ENCODE measurements around the gene NAPA.
A peak's percentile ranks its signal among the peaks of the same experiment; 100 is the strongest.

DNA sequence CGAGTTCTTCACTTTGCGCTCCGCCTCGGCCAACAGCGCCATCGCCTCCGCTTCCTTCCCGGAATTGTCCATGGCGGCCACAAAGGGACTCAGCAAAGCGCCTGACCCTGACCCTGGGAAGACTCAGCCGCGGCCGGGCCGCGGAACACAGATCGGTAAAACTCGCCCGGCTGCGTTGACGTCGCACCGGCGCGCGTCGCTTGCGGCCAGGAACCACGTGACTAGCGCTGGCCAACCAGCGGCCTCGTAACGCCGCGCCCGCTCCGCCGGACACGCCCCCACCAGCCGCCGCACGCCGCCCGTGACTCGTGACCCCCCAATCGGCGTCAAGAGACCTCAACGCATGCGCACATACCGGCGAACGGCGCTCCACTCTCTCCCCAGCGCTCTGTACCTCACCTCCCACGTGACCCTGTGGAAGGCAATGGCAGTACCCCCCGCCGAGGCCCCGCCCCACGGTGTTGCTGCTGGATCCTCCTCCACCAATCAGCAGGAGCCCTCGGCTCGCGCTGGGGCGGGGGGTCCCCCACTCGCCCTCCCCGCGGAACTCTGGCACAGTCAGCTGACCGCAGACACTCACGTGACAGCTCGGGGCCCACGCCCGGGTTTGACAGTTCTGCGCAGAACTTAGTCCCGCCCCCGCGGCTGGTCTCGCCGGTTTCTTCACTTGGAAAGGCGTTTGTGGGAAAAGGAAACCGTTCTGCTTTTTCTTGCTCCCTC, at the start of gene NAPA:
- TF ChIP-seq, protein P1, sequence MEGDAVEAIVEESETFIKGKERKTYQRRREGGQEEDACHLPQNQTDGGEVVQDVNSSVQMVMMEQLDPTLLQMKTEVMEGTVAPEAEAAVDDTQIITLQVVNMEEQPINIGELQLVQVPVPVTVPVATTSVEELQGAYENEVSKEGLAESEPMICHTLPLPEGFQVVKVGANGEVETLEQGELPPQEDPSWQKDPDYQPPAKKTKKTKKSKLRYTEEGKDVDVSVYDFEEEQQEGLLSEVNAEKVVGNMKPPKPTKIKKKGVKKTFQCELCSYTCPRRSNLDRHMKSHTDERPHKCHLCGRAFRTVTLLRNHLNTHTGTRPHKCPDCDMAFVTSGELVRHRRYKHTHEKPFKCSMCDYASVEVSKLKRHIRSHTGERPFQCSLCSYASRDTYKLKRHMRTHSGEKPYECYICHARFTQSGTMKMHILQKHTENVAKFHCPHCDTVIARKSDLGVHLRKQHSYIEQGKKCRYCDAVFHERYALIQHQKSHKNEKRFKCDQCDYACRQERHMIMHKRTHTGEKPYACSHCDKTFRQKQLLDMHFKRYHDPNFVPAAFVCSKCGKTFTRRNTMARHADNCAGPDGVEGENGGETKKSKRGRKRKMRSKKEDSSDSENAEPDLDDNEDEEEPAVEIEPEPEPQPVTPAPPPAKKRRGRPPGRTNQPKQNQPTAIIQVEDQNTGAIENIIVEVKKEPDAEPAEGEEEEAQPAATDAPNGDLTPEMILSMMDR (IDR thresholded peaks at IDR 0.05): no peak
- peak; percentile 93 to 96 for TF ChIP-seq POLR2A (IDR thresholded peaks at IDR 0.05)
